GM19239 (cell line): Measurements from ENCODE around the gene DNASE1L1.

Experiments
- DNase-seq: peaks from one replicate; pipeline ENCODE4 v3.0.0; 2011; ENCODE audit warnings: low spot score; ENCODE audit not compliant: insufficient read length
- FAIRE-seq: peaks from 2 replicates; lab custom pipeline; 2011; peaks lifted over from hg19 to GRCh38; lab: Jason Lieb, UNC

The DNASE1L1 gene

DNA sequence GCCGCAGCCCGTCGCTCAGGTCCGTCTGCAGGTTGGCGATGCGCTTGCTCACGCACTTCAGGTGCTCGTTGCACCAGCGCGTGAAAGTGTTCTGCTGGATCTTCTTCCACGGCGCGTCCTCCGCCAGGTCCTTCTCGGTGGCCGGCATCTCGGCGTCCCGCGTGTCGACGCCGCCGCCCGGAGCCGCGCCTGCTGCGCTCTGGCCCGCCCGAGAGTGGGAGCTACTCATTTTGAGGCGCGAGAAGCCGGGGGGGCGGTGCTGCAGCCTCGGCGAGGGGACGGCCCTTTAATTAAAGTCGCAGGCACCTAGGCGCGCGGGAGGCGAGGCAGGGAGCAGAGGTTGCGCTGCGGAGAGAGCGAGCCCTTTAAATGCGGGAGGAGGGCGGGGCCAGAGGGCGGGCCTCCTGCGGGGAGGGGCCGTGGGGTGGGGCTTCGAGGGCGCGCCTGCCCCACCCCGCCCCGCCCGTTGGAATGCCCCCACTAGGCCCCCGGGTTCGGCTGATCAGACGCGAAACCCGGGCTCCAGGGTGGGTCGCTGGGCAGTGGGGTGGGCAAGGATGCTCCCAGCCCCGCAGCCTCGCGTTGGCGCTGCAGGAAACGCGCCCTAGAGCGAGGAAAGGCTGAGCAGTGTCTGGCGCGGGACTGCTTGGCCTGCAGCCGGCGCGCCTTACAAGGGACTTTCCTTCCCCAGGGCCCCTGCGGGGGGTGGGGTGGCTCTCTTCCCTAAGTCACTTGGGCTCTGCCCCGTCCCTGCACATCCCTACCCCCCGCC, 37.9 kb downstream of the DNASE1L1 start:
- FAIRE-seq = no peak
- DNase-seq = peak; percentile 76

DNA sequence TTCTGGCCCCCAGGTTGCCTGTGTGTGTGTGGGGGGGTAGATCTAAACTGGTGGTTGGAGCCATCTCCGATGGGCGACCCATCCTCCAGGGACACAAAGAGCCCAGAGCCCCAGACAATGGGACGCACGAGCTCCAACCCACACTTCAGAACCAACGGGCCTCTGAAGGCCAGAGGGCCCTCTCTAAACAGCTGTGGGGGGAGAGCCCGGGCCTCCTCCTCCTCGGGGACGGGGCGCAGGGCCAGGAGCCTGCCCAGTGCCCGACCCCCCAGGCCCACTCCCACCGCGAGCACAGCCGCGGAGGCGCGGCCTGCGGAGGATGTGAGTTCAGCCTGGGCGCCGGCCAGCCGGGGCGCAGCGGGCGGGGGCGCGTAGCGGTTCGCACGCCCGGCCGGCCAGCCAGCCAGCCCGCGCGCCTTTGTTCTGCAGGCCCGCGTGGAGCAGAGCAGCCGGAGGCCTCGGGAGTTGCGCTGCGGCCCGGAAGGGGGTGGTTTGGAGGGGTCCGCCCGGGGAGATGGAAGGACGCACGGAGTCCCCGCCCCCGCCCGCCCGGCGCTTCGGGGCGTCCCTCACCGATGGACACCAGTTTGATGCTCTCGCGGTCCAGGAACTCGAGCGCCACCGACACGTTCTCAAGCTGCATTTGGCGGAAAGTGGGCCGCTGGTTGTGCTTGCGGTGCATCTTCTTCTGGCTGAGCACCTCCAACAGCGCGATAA, 38.6 kb downstream of the DNASE1L1 start:
- no peak for FAIRE-seq
- DNase-seq = no peak

DNA sequence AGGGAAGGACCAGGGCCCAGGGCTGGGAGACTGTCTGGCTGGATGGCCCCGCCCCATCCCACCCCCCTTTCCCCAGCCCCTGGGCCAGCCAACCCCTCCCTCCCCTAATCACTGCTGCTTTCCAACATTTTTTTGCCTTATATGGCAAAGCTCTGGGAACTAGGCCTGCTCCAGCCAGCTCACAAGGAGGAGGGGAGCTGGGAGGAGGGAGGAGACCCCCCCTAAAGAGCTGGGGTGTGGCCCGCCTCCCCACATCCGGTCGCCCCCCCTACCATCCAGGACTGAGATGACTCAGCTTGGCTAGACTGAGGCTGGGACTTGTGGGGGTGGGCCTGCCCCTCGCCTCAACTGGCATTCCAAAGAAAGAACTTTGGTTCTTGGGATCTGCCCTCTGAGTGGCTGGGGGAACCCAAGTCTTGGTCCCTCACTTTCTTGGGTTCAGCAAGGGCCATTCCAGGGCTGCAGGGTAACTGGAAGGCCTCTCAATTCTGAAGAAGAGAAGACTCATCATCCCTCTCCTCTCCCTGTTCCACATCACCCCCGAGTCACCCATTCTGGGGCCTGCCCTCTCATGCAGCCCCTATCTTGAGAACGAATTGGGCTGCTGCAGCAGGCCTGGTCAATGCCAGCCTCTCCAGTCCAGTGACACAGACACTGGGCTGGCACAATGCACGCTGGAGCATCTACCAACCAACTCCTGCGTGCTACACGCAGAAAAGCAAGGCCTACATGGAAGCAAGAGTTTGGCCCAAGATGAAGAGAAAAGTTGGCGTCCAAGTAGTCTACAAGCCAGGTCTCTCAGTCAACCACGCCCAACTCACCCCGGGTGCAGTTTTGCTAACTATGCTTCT, 39.4 kb downstream of the DNASE1L1 start:
- DNase-seq (no peak), FAIRE-seq (peak; percentile 71)

DNA sequence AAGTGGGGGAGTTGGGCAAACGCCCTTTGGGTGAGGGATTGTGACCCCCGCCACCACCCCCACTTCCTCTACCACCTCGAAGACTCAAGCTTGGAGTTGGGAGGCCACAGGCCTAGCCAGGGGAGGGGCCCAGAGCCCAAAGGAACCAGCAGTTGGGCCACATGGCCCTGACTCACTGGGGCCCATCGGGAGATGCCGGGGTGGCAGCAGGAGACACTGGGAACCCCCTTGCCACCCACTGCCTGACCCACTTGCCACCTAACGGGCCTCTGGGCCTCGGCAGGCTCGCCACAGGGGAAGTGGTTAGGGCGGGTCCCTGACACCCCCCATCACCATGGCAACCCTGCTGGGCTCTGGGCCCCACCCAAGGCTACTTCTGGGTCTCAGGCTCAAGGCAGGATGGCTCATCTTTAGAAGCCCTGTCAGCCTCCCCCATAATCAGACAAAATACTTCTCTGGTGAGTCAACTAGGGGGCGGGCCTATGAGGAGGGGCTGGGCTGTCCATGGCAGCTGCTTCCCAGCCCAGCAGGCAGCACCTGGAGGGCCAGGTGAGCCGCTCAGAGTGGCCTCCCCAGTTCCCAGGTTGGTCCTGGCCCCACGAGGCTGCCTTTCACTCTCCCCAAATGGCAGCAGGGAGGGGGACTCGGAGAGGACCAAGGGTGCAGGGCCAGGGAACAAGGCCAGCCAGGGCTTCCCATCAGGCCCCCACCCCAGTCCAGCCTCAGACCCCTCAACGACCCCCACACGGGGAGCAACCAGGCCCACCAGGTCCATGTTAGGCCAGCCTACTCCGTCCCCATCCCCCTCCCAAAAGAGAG, 40.2 kb downstream of the DNASE1L1 start:
- DNase-seq (no peak), FAIRE-seq (peak; percentile 86)

DNA sequence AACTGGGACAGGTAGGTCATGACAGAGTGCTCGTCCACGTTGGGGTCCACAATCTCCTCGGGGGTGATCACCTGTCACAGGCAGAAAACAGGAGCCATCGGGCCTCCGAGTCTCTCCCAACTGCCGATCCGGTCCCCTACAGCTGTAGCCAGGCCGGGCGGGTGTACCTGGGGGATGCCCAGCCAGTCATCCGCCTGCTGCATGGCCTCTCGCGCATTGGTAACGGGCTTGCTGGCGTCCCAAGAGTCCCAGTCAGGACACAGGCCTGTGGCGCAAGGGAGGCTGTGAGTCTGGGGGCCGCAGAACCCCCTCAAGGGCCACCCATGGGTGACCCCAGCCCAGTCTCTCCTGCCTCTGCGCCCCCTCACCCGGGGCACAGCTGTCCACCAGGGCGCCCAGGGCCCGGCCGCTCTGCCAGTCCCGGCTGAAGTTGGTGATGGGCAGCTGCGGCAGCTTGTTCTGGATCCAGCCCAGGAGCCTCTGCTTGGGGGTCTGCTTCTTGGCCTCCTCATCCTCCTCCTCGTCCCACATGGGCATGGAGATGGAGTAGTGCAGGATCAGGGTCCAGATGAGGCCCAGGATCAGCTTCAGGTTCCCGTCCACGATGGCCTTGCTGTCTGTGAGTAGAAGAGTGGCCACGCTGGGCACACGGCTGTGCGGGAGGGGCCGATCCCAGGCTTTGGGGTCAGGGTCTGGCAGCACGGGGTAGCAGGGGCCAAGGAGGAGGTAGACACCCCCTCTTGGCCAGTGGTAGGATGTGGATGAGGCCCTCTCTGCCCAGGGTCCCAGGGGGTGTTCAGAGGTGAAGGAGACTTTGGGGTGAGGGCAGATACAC, 41.4 kb downstream of the DNASE1L1 start:
- FAIRE-seq = no peak

DNA sequence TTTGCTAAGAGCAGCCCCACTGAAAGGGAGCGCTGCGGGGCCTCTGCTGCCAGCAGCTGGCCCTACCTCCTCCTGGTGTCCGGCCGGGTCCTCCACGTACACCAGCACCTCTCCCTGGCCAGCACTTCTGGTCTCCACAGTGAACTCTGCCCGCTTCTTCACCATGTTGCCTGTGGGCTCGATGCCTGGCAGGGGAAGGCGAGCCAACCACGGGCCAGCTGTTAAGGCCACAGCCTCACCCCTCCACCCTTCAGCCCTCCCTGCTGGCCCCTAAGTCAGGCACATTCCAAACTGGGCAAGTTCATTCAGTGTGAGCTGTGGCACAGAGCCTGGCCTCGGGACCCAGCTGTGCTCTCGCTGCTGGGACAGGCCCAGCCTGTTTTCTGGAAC, 42.4 kb downstream of the DNASE1L1 start:
- FAIRE-seq (no peak), DNase-seq (no peak)

More for the DNA sequence above, 41.4 kb downstream of the DNASE1L1 start:
- no peak for DNase-seq

DNA sequence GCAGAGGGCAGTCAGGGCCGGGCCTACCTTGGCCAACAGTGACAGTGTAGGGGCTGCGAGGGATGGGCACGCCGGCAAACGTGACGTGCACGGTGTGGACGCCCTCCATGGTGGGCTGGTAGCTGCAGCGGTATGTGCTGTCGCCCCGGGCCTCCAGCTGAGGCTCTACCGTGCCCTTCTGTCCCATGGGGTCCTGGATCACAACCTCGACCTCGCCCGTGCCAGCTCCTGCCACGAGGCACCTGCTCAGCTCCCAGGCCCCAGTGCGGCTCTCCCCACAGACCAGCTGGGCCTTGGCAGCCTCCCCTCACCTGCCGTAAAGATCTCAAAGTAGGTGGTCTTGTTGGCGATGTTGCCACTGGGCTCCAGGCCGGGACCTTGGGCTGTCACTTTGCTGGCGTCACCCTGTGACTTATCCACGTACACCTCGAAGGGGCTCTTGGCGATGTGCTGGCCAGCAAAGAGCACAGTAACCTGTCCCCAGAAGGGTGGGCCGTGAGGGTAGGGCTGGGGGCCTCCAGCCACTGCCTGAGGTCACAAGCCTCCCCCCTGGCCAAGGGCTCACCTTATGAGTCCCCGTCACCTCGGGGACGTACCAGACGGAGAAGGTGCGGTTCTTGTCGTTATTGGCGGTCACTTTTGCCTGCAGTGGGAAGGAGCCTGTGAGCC, 42.9 kb downstream of the DNASE1L1 start:
- no peak for DNase-seq
- FAIRE-seq = no peak

DNA sequence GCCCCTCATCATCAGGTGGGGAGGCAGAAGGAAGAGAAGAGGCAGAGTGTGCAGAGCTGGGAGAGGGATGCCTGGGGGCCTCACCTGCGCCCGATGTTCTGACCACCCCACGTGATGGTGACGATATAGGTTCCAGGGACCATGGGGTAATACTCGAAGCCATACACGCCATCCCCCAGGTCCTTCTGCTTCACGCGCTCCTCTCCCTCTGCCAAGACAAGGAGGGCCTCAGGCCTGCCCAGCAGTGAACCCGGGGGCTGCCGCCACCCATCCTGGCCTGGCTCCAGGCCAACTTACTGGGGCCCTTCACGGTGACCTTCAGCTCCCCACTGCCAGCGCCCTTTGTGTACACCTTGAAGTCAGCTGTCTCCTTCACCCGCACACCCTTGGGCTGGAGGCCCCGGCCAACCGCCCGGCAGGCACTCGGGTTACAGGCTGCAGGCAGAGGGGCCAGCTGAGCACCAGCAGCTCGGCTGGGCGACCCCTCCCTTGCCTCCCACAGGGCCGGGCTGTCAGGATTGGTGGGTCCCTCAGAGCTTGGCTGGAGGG, 43.9 kb downstream of the DNASE1L1 start:
- FAIRE-seq (no peak), DNase-seq (no peak)

DNA sequence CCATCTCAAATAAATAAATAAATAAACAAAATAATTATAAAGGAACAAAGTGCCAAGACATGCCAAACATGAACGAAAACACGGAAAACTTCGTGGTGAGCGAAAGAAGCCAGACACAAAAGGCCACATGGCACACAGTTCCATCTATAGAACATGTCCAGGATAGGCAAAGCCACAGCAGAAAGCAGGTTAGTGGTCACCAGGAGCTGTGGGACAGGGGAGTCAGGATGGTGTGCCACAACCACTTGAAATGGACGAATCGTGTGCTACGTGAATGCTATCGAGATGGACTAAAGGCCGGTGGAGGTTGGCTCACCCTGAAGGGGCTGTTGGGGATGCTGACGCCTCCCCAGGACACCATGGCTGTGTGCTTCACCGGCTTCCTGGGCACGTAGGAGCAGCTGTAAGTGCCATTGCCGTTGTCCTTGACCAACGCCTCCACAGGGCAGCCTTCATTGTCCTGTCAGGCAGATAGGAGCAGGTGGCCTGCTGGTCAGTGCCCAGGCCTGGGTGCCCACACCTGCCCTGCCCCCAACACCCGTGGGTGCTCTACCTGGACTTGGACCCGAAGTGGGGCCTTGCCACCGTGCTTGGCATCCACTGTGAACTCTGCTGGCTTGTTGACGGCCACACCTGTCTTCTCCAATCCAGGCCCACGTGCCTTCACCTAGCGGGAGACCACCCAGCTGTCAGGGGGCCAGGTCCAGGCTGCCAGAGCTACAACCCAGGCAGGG, 45.2 kb downstream of the DNASE1L1 start:
- DNase-seq = no peak
- FAIRE-seq = no peak

DNA sequence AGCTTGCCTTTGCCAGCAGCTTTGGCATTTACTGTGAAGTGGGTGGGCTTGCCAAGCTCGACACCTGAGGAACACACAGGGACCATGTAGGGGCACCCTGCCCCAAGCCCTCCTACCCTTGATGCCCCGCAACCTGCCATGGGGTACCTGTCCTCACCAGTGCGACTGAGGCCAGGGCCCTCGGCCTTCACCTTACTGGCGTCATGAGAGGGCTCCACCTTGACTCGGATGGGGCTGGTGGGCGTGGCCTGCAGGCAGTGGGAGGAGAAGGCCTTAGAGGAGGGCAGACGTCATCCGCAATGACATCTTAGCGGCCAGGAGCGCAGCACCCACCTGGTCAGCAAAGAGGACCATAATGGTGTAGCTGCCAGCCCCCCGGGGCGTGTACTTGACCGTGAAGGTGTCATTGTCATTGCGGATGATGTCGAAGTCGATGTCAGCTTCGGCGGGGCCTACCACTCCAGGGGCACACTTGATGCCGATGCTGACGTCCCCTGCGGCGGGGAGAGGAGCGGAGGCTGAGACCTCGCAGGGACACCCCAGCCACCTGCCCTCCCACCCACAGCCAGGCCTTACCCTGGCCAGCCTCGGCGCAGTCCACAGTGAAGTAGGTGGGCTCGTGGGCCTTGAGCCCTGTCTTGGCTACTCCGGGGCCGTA, 46.8 kb downstream of the DNASE1L1 start:
- FAIRE-seq (no peak), DNase-seq (no peak)

DNA sequence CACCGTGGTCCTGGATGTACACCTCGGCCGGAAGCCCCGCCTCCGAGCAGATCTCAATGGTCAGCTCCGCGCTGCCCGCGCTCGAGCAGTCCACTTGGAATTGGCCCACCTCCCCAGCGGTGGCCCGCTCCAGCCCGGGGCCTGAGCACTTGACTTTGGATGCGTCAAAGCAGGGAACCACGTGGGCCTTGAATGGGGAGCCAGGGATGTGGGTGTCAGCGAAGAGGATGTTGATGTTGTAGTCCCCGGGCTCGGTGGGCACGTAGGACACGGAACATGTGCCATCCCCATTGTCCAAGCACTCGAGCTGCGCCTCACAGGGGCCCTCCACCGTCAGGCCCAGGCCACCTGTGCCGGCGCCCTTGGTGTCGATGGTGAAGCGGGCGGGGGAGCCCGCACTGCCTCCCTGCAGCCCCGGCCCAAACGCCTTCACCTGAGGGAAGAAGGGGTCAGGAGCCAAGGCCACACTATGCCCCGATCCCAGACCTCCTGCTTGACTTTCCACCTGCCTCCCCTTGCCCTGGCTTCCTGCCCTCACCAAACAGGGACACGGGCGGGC, 48.8 kb downstream of the DNASE1L1 start:
- DNase-seq (no peak), FAIRE-seq (no peak)

DNA sequence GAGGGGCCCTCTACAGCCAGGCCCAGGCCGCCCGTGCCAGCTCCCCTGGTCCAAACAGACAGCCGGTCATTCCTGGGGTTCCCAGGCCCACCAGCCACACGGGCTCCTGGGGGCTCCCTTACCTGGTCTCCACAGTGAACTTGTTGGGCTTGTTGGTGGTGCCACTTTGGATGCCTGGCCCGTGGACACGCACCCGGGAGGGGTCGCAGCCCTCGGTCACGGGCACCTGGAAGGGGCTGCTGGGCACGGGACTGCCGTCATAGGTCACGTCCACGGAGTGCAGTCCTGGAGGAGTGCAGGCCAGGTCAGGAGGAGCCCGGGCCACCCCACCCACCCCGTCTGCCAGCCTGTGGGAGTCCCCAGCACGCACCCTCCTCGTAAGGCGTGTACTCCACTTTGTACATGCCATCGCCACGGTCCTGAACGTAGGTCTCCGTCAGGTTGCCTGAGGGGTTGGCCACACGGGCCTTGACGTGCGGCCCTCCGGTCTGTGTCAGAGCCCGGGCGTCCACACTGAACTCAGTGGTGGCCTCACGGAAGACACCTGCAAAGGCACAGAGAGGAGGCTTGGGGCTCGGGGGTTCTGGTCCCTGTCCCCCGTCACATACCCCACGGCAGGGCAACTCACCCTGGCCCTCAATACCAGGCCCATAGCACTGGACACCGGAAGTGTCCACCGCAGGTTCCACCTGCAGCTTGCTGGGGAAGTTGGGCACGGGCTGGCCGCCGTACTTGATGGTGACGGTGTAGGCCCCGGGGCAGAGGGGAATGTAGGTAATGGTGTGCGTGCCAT, 49.5 kb downstream of the DNASE1L1 start:
- no peak for DNase-seq
- no peak for FAIRE-seq

DNA sequence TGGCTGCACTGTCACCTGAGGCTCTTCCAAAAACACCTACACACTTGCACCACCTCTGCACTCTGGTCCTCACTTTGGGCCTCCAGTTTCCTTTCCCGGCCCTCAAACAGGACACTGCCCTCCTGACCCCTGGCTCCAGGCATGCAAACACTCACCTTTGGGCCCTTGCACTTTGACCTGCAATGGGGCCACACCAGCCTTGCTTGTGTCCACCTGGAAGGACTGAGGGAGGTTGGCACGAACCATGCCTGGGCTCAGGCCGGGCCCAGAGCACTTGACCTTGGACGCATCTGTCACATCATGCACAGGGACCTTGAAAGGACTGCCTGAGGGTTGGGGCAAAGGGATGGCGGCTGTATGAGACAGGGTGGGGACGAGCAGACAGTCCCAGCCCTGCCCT, 50.2 kb downstream of the DNASE1L1 start:
- FAIRE-seq = no peak
- no peak for DNase-seq

DNA sequence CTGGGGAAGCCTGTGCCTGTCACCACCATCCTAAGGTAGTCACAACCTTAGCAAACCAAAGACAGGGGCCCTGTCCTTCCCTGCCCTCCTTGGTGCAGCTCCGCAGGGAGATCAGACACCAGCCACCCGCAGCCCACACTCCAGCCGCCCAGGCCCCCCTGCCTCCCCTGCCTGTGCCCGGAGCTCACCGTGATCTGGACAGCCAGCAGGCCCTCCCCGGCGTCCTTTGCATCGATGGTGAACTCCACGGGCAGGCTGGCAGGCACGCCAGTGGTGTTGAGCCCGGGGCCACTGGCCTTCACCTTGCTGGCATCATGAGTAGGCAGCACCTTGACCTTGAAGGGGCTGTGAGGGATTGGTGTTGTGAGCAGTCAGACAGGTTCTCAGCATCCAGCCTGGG, 51.0 kb downstream of the DNASE1L1 start:
- no peak for FAIRE-seq

DNA sequence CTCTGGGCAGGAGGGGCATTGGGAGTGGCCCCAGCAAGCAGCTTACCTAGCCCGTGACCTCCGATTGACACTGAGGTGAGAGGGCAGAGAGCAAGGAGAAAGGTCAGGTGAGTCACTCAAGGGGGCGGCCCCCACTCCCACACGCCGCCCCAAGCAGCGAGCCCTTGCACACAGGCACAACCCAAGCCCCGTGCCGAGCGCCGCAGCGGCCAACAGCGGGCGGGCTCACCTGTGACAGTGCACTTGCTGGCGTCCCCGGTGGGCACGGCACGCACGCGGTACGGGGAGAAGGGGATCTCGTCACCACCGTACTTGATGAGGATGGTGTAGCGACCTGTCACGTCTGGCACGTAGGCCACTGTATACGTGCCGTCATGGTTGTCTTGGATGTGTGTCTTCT, 51.8 kb downstream of the DNASE1L1 start:
- DNase-seq (no peak), FAIRE-seq (no peak)

More for the DNA sequence above, 51.0 kb downstream of the DNASE1L1 start:
- DNase-seq = no peak

DNA sequence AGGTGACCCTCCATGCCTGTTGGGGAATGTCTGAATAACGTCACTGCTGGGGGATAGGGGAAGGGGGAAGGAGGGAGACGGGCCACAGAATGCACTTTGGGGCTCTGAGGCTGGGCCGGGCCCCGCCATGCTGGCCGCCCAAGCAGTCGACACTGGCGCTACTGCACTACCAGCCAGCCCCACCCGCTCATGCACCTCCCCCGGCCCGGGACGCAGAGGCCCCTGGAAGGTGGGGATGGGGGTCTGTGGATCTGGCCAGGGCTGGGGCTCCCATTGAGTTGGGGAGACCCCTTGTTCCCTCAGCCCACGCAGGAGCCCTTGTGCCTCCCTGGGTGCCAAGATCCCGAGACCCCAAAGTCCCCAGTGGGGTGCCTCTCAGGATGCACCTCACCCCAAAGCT, 52.5 kb downstream of the DNASE1L1 start:
- DNase-seq = no peak

More for the DNA sequence above, 52.5 kb downstream of the DNASE1L1 start:
- no peak for FAIRE-seq
